ENCODE measurements around the gene ING3. TPM values are rescaled to one million over a fixed set of nuclear protein-coding genes. Genes with fewer than 3 reads are reported as not detected.
"Not testable (repeated sequence)": the region's sequence is repeated elsewhere in the genome, so short reads cannot be mapped to it uniquely, and the experiment has no call there.

ING3 gene
- total and polyA plus RNA-seq, 9 of the 15 experiments (the other 6 are each of a cell fraction or from before 2014, with no cell fraction given): 22.8 to 233 (median 50.4) TPM

GRCh38 chr7:121005058-121005457 lies 54.5 kb downstream of the ING3 start:
- WGBS (ENCODE audit: insufficient coverage, low coverage, missing lambda C conversion rate): 94% methylated on average over 4 of the region's 4 CpGs
- Histone ChIP-seq H3K36me3 (ENCODE audit: control insufficient read depth, insufficient read depth, low read length) (peaks cover 92% of the 10 kb centered on the region), H3K79me2 (ENCODE audit: control insufficient read depth, insufficient read depth, low read length) (peaks cover 100% of the 10 kb centered on the region), H3K4me1 (replicated peaks in 1 of 2; ENCODE audit: control insufficient read depth in 2 of 2, insufficient read depth in 2 of 2, low read length in 2 of 2) (peaks cover 21 to 73% of the 10 kb centered on the region in 2 experiments)
- H3K9me1 ChIP-seq (ENCODE audit: control insufficient read depth, insufficient read depth, low read length); POLR2A ChIA-PET; H4K20me1 ChIP-seq (replicated peaks; ENCODE audit: control insufficient read depth, insufficient read depth, low read length); FAIRE-seq; H3K9ac ChIP-seq (ENCODE audit: insufficient read depth in 1 of 2, low read depth in 2 of 2, low read length in 2 of 2); DNase-seq (ENCODE audit: extremely low read depth in 1 of 4, low spot score in 3 of 4); CTCF ChIA-PET (ENCODE audit: low intra/inter-chr PET ratio); H3K27ac ChIP-seq (ENCODE audit: extremely low read depth, low read depth, low read length); in situ Hi-C loops (cut with MboI); H3K9me3 ChIP-seq (replicated peaks; ENCODE audit: control insufficient read depth, insufficient read depth, low read depth, low read length); BruUV-seq (replicated peaks); H2AFZ ChIP-seq (ENCODE audit: low read depth, low read length); H3K4me2 ChIP-seq (ENCODE audit: insufficient read depth, low read length); H3K4me3 ChIP-seq; H3K27me3 ChIP-seq (ENCODE audit: control insufficient read depth in 2 of 2, insufficient read depth in 2 of 2, low read length in 2 of 2); ATAC-seq; intact Hi-C loops (cut with micrococcal nuclease): not testable (repeated sequence)
- TF ChIP-seq GABPA (tag; conservative IDR thresholded peaks at IDR 0.05; ENCODE audit: low read depth) (0 out of 2 replicates have a peak, but pooled peaks have one; percentile 12), TRIM24 (IDR thresholded peaks at IDR 0.05) (peak in 1 of 2 experiments; percentile 17; a peak in 1 of 4 replicates), FOXK2 (conservative IDR thresholded peaks at IDR 0.05 in 1 of 2, IDR thresholded peaks at IDR 0.05 in 1 of 2; ENCODE audit: low read depth in 2 of 2) (0 out of 4 replicates have a peak, but pooled peaks of 1 of the 2 experiments have one; percentile 11), KAT7 (CRISPR knock-in tag; IDR thresholded peaks at IDR 0.05; ENCODE audit: borderline replicate concordance) (0 out of 2 replicates have a peak, but pooled peaks have one; percentile 11), ARNT (IDR thresholded peaks at IDR 0.05) (peak in 1 of 2 experiments; percentile 69; a peak in 1 of 4 replicates), ZNF146 (CRISPR knock-in tag; IDR thresholded peaks at IDR 0.05; ENCODE audit: unreplicated experiment) (peak; percentile 99), NFIC (IDR thresholded peaks at IDR 0.05) (peak; percentile 39), HDAC2 (IDR thresholded peaks at IDR 0.05) (peak; percentile 79), RBM25 (IDR thresholded peaks at IDR 0.05; ENCODE audit: low read depth, low read length, severe bottlenecking) (peak; percentile 79), HDAC1 (IDR thresholded peaks at IDR 0.05) (peak in 1 of 2 experiments; percentile 32; a peak in 1 of 4 replicates), ZNF717 (CRISPR knock-in tag; IDR thresholded peaks at IDR 0.05) (0 out of 2 replicates have a peak, but pooled peaks have one; percentile 6), SMARCA5 (IDR thresholded peaks at IDR 0.05) (peak; percentile 91), CC2D1A (IDR thresholded peaks at IDR 0.05) (peak; percentile 53; the same call in 1 of the 2 replicates), BCOR (IDR thresholded peaks at IDR 0.05) (peak; percentile 95), ADNP (tag; IDR thresholded peaks at IDR 0.05) (peak; percentile 75), KDM1A (IDR thresholded peaks at IDR 0.05) (peak; percentile 74 to 81)
- TF ChIP-seq, protein P1, sequence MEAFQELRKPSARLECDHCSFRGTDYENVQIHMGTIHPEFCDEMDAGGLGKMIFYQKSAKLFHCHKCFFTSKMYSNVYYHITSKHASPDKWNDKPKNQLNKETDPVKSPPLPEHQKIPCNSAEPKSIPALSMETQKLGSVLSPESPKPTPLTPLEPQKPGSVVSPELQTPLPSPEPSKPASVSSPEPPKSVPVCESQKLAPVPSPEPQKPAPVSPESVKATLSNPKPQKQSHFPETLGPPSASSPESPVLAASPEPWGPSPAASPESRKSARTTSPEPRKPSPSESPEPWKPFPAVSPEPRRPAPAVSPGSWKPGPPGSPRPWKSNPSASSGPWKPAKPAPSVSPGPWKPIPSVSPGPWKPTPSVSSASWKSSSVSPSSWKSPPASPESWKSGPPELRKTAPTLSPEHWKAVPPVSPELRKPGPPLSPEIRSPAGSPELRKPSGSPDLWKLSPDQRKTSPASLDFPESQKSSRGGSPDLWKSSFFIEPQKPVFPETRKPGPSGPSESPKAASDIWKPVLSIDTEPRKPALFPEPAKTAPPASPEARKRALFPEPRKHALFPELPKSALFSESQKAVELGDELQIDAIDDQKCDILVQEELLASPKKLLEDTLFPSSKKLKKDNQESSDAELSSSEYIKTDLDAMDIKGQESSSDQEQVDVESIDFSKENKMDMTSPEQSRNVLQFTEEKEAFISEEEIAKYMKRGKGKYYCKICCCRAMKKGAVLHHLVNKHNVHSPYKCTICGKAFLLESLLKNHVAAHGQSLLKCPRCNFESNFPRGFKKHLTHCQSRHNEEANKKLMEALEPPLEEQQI (IDR thresholded peaks at IDR 0.05): peak; percentile 82
